ENCODE measurements around the gene ACVRL1. TPM values are rescaled to one million over a fixed set of nuclear protein-coding genes. Genes with fewer than 3 reads are reported as not detected.

Gene ACVRL1
- total RNA-seq, 1 experiment from 2014 or later: not detected

- TF ChIP-seq CTCF (conservative IDR thresholded peaks at IDR 0.05) (no peak), EZH2 (IDR thresholded peaks at IDR 0.05; ENCODE audit: low read depth) (no peak)
- H3K79me2 ChIP-seq (ENCODE audit: low read depth): no peaks in the 10 kb centered on the region
- BruUV-seq (replicated peaks): no TSS peak
- H2AFZ ChIP-seq: no peak overlapping the region
- no peak overlapping the region for H3K4me3 ChIP-seq
- no peaks in the 10 kb centered on the region for H3K9me3 ChIP-seq (ENCODE audit: insufficient read depth, low read depth)
- H3F3A ChIP-seq (ENCODE audit: insufficient read depth, low read depth): no peaks in the 10 kb centered on the region
- H3K4me2 ChIP-seq: no peak overlapping the region
- H3K27ac ChIP-seq: no peak overlapping the region
- no peaks in the 10 kb centered on the region for H3K4me1 ChIP-seq (replicated peaks; ENCODE audit: insufficient read depth)
- no peak for DNase-seq
- ChIA-PET CTCF (interaction anchor here (0.7 kb wide), 1 partner anchor 885 kb away, joined by 7 read pairs; no protein-coding TSS in a partner anchor), POLR2A (ENCODE audit: unreplicated experiment) (no interaction called here)
- H4K20me1 ChIP-seq (ENCODE audit: insufficient read depth): no peaks in the 10 kb centered on the region
- no peaks in the 10 kb centered on the region for H3K9me2 ChIP-seq (ENCODE audit: insufficient read depth)
- H3K36me3 ChIP-seq (ENCODE audit: low read depth): no peaks in the 10 kb centered on the region
- intact Hi-C loops (cut with micrococcal nuclease; ENCODE audit: unreplicated experiment): no loop called here
- peaks cover 90% of the 10 kb centered on the region for H3K27me3 ChIP-seq (ENCODE audit: insufficient read depth, low read depth)
Measured at GRCh38 chr12:51869496-51869865, 37.8 kb upstream of the ACVRL1 start.

GRCh38 chr12:51869931-51870330 lies 37.4 kb upstream of the ACVRL1 start:
- BruUV-seq (replicated peaks): no TSS peak
- H3F3A ChIP-seq (ENCODE audit: insufficient read depth, low read depth): no peaks in the 10 kb centered on the region
- no peak for DNase-seq
- ChIA-PET POLR2A (ENCODE audit: unreplicated experiment) (no interaction called here), CTCF (interaction anchor here (0.7 kb wide), 1 partner anchor 885 kb away, joined by 7 read pairs; no protein-coding TSS in a partner anchor)
- H3K4me3 ChIP-seq: no peak overlapping the region
- no peaks in the 10 kb centered on the region for H3K9me3 ChIP-seq (ENCODE audit: insufficient read depth, low read depth)
- H3K27me3 ChIP-seq (ENCODE audit: insufficient read depth, low read depth): peaks cover 90% of the 10 kb centered on the region
- H3K4me2 ChIP-seq: no peak overlapping the region
- no peaks in the 10 kb centered on the region for H3K79me2 ChIP-seq (ENCODE audit: low read depth)
- TF ChIP-seq CTCF (conservative IDR thresholded peaks at IDR 0.05): no peak
- no peaks in the 10 kb centered on the region for H3K9me2 ChIP-seq (ENCODE audit: insufficient read depth)
- H3K36me3 ChIP-seq (ENCODE audit: low read depth): no peaks in the 10 kb centered on the region
- no peak overlapping the region for H2AFZ ChIP-seq
- H3K27ac ChIP-seq: no peak overlapping the region
- no peaks in the 10 kb centered on the region for H3K4me1 ChIP-seq (replicated peaks; ENCODE audit: insufficient read depth)
- H4K20me1 ChIP-seq (ENCODE audit: insufficient read depth): no peaks in the 10 kb centered on the region
- intact Hi-C loops (cut with micrococcal nuclease; ENCODE audit: unreplicated experiment): no loop called here

GRCh38 chr12:51870504-51870903 lies 36.8 kb upstream of the ACVRL1 start:
- TF ChIP-seq EZH2 (IDR thresholded peaks at IDR 0.05; ENCODE audit: low read depth) (no peak), CTCF (conservative IDR thresholded peaks at IDR 0.05) (no peak)
- H3K4me3 ChIP-seq: no peak overlapping the region
- H3K27ac ChIP-seq: no peak overlapping the region
- H3K4me2 ChIP-seq: no peak overlapping the region
- H3K4me1 ChIP-seq (replicated peaks; ENCODE audit: insufficient read depth): no peaks in the 10 kb centered on the region
- H3K9me2 ChIP-seq (ENCODE audit: insufficient read depth): no peaks in the 10 kb centered on the region
- ChIA-PET CTCF (no interaction called here), POLR2A (ENCODE audit: unreplicated experiment) (no interaction called here)
- no TSS peak for BruUV-seq (replicated peaks)
- DNase-seq: no peak
- intact Hi-C loops (cut with micrococcal nuclease; ENCODE audit: unreplicated experiment): no loop called here
- H3K9me3 ChIP-seq (ENCODE audit: insufficient read depth, low read depth): no peaks in the 10 kb centered on the region
- peaks cover 90% of the 10 kb centered on the region for H3K27me3 ChIP-seq (ENCODE audit: insufficient read depth, low read depth)
- no peak overlapping the region for H2AFZ ChIP-seq
- no peaks in the 10 kb centered on the region for H4K20me1 ChIP-seq (ENCODE audit: insufficient read depth)
- H3K79me2 ChIP-seq (ENCODE audit: low read depth): no peaks in the 10 kb centered on the region
- H3F3A ChIP-seq (ENCODE audit: insufficient read depth, low read depth): no peaks in the 10 kb centered on the region
- H3K36me3 ChIP-seq (ENCODE audit: low read depth): no peaks in the 10 kb centered on the region

Data from PC-9 (cell line).